Keratinocyte (primary cell): ENCODE results near the gene TMEM107. TPM values are rescaled to one million over a fixed set of nuclear protein-coding genes. Genes with fewer than 3 reads are reported as not detected.

Experiments
- DNase-seq: peaks from one replicate; pipeline ENCODE4 v3.0.0-alpha.2; 2011; ENCODE audit warnings: low read depth, missing footprints, low spot score
- FAIRE-seq: peaks from 2 replicates; lab custom pipeline; 2011; peaks lifted over from hg19 to GRCh38; lab: Jason Lieb, UNC
- H2AFZ ChIP-seq: 2 replicates; pipeline ENCODE4 v1.6.0; 2012; ENCODE audit warnings: low read length, control low read depth, inconsistent platforms; ENCODE audit not compliant: control insufficient read depth
- H3K27ac ChIP-seq: 2 replicates; pipeline ENCODE4 v1.5.1; 2011; ENCODE audit warnings: low read length; ENCODE audit not compliant: control insufficient read depth, insufficient read depth
- H3K27me3 ChIP-seq: 3 replicates; pipeline ENCODE4 v1.6.0; 2011; ENCODE audit warnings: low read length; ENCODE audit not compliant: control insufficient read depth, insufficient read depth; ENCODE audit errors: extremely low read depth
- H3K36me3 ChIP-seq, 2 experiments: 2 replicates in 1 of 2; 3 replicates in 1 of 2; pipeline ENCODE4 v1.5.1; 2011; ENCODE audit warnings: low read length in 2 of 2, mild to moderate bottlenecking in 1 of 2; ENCODE audit not compliant: control insufficient read depth in 2 of 2, insufficient read depth in 2 of 2; ENCODE audit errors: extremely low read depth in 1 of 2
- H3K4me1 ChIP-seq: 3 replicates; pipeline ENCODE4 v1.5.1; 2011; ENCODE audit warnings: low read length; ENCODE audit not compliant: control insufficient read depth, insufficient read depth; ENCODE audit errors: extremely low read depth
- H3K4me2 ChIP-seq: 3 replicates; pipeline ENCODE4 v1.6.0; 2011; ENCODE audit warnings: low read depth, low read length; ENCODE audit not compliant: control insufficient read depth, insufficient read depth; ENCODE audit errors: extremely low read depth
- H3K4me3 ChIP-seq, 3 experiments: fragments of 200-600 bp in 1 of 3; sonication (generic) in 1 of 3; 2 replicates in 2 of 3; 3 replicates in 1 of 3; pipeline ENCODE4 v1.5.1; 2011 to 2016; ENCODE audit warnings: low read length in 3 of 3, mild to moderate bottlenecking in 3 of 3, control low read depth in 2 of 3, inconsistent platforms in 1 of 3, low read depth in 1 of 3, mixed read lengths in 1 of 3, mixed run types in 1 of 3, moderate library complexity in 1 of 3; ENCODE audit not compliant: control insufficient read depth in 2 of 3, insufficient read depth in 2 of 3; ENCODE audit errors: extremely low read depth in 1 of 3
- H3K79me2 ChIP-seq: 2 replicates; pipeline ENCODE4 v1.6.0; 2012; ENCODE audit warnings: low read length; ENCODE audit not compliant: control insufficient read depth, insufficient read depth
- H3K9ac ChIP-seq: 3 replicates; pipeline ENCODE4 v1.6.0; 2011; ENCODE audit warnings: low read length; ENCODE audit not compliant: control insufficient read depth, insufficient read depth; ENCODE audit errors: extremely low read depth
- H3K9me1 ChIP-seq: 3 replicates; pipeline ENCODE4 v1.6.0; 2011; ENCODE audit warnings: low read length; ENCODE audit not compliant: control insufficient read depth, insufficient read depth; ENCODE audit errors: extremely low read depth
- H3K9me3 ChIP-seq: 2 replicates; pipeline ENCODE4 v1.5.1; 2012; ENCODE audit warnings: low read depth, low read length; ENCODE audit not compliant: control insufficient read depth
- H4K20me1 ChIP-seq: 3 replicates; pipeline ENCODE4 v1.6.0; 2011; ENCODE audit warnings: low read length; ENCODE audit not compliant: control insufficient read depth, insufficient read depth; ENCODE audit errors: extremely low read depth
- CTCF ChIP-seq, 3 experiments: IDR thresholded peaks in 1 of 3; conservative IDR thresholded peaks in 1 of 3; optimal IDR thresholded peaks in 1 of 3; 2 replicates in 2 of 3; 3 replicates in 1 of 3; pipeline versions ENCODE3 to v1.5.1; 2011; ENCODE audit warnings: low read length in 3 of 3, mild to moderate bottlenecking in 3 of 3, moderate library complexity in 2 of 3, control low read depth in 1 of 3, inconsistent platforms in 1 of 3; ENCODE audit not compliant: insufficient read depth in 2 of 3; ENCODE audit errors: extremely low read depth in 1 of 3
- EZH2 ChIP-seq: IDR thresholded peaks from one replicate; pipeline ENCODE4 v1.6.1; 2012; ENCODE audit warnings: inconsistent platforms, mild to moderate bottlenecking, low read length, moderate library complexity
- dilution Hi-C: fragments of 300-500 bp; cut with MboI; formaldehyde crosslinking; loops from one replicate; pipeline ENCODE4 v1.7.0; 2020; ENCODE audit warnings: low sequenced_read_pairs; ENCODE audit not compliant: extremely low pct_ligation_motif_present
- polyA plus RNA-seq, 5 experiments: library from polyadenylated mRNA; depleted of rRNA in 3 of 5; stranded (reverse) in 3 of 5; stranded (forward) in 1 of 5; unstranded in 1 of 5; fragments of >200 nt; gene quantifications; 1 replicate in 1 of 5; 2 replicates in 3 of 5; 3 replicates in 1 of 5; pipeline versions ENCODE4 v1.2.1 to v1.2.3, GENCODE V29; 2011 to 2012; ENCODE audit warnings: missing spikeins in 2 of 5, low read depth in 1 of 5, low replicate concordance in 1 of 5

The TMEM107 gene
- polyA plus RNA-seq, 1 donor (not counting 4 experiments of a cell fraction or from before 2014, with no cell fraction given) = 19.0 TPM

GRCh38 chr17:8151641-8152111 lies 24.5 kb downstream of the TMEM107 start:
- TF ChIP-seq EZH2 (no peak), CTCF (optimal IDR thresholded peaks at IDR 0.05 in 1 of 3, IDR thresholded peaks at IDR 0.05 in 1 of 3, conservative IDR thresholded peaks at IDR 0.05 in 1 of 3; ENCODE audit: extremely low read depth in 1 of 3, insufficient read depth in 2 of 3, low read length in 3 of 3) (no peak)
- Histone ChIP-seq H3K79me2 (peaks cover 53% of the 10 kb centered on the region), H3K27ac (peak overlapping the region; percentile 98), H3K4me3 (peak overlapping the region; percentile 62 to 86 (median 83)), H3K4me1 (peaks cover 33% of the 10 kb centered on the region), H4K20me1 (peaks cover 16% of the 10 kb centered on the region), H3K4me2 (peak overlapping the region; percentile 90), H2AFZ (no peak overlapping the region), H3K9me3 (no peaks in the 10 kb centered on the region), H3K36me3 (peaks cover 34 to 51% of the 10 kb centered on the region in 2 experiments), H3K27me3 (no peaks in the 10 kb centered on the region), H3K9me1 (peaks cover 11% of the 10 kb centered on the region), H3K9ac (peak overlapping the region; percentile 100)
- dilution Hi-C loops = no loop called here
- FAIRE-seq = no peak
- no peak for DNase-seq

GRCh38 chr17:8151120-8151640 lies 25.0 kb downstream of the TMEM107 start:
- TF ChIP-seq EZH2 (no peak), CTCF (optimal IDR thresholded peaks at IDR 0.05 in 1 of 3, IDR thresholded peaks at IDR 0.05 in 1 of 3, conservative IDR thresholded peaks at IDR 0.05 in 1 of 3; ENCODE audit: extremely low read depth in 1 of 3, insufficient read depth in 2 of 3, low read length in 3 of 3) (no peak)
- no peak overlapping the region for H2AFZ ChIP-seq
- peaks cover 38 to 56% of the 10 kb centered on the region in 2 experiments for H3K36me3 ChIP-seq
- H3K4me1 ChIP-seq = peaks cover 33% of the 10 kb centered on the region
- H3K9ac ChIP-seq = peak overlapping the region; percentile 100
- peak overlapping the region; percentile 90 for H3K4me2 ChIP-seq
- no peaks in the 10 kb centered on the region for H3K9me3 ChIP-seq
- peak overlapping the region; percentile 62 to 86 (median 83) for H3K4me3 ChIP-seq
- peaks cover 53% of the 10 kb centered on the region for H3K79me2 ChIP-seq
- DNase-seq (no peak), FAIRE-seq (no peak)
- peaks cover 18% of the 10 kb centered on the region for H4K20me1 ChIP-seq
- H3K27ac ChIP-seq = peak overlapping the region; percentile 98
- H3K27me3 ChIP-seq = no peaks in the 10 kb centered on the region
- dilution Hi-C loops = no loop called here
- H3K9me1 ChIP-seq = peaks cover 11% of the 10 kb centered on the region
